ENCODE measurements around the gene LIME1.
"Not testable (repeated sequence)": the region's sequence is repeated elsewhere in the genome, so short reads cannot be mapped to it uniquely, and the experiment has no call there.

Gene LIME1

DNA sequence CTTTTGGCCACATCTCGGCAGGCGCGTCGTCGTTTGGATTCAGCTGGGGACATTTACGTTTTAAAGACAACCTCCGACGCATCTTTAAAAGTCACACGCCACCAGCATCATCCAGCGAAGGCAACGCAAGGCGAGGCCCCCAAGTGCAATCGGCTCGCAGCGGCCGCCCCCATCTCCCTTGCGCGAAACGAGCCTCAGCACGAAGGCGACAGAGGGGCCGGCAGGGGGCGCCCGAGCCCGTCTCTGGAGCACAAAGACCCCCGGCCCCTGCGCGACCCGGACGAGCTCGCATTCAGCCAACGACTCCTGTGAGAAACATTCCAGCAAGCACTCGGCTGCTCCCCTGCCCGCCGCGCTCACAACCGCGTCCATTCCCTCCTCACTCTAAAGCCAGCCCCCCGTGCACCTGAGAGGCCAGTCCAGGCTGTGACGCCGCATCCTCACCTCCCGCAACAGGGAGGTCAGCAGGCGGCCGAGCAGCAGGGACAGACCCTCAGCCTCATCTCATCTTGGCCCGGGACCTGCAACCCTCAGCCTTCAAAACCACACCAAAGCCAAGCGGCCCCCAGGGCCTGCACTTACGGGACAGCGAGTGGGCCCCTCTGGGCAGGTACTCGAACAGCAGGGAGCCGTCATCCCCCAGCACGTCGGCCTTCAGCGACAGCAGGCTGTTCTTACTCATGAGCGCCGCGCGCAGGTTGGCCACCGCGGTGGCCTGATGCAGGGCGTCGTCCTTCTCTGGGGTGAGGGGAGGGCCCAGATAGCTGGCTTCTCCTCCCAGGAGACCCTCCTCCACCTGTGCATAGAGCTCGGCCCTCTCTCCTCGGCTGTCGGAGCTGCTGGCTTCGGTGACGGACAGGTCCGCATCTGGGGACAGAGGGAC lies 38.9 kb downstream of the LIME1 start:
- no peak for DNase-seq

DNA sequence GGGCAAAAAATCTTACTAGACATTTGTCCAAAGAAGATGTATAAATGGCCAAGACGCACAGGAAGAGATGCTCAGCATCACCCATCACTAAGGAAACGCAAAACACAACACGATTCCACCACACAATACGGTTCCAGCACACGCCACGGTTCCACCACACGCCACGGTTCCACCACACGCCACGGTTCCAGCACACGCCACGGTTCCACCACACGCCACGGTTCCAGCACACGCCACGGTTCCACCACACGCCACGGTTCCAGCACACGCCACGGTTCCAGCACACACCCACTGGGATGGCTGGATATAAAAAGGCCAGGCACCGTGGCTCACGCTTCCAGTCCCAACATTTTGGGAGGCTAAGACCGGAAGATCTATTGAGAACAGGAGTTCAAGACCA lies 40.4 kb downstream of the LIME1 start:
- not testable (repeated sequence) for DNase-seq

GRCh38 chr20:63777614-63778013 lies 41.1 kb downstream of the LIME1 start:
- no peak for DNase-seq

DNA sequence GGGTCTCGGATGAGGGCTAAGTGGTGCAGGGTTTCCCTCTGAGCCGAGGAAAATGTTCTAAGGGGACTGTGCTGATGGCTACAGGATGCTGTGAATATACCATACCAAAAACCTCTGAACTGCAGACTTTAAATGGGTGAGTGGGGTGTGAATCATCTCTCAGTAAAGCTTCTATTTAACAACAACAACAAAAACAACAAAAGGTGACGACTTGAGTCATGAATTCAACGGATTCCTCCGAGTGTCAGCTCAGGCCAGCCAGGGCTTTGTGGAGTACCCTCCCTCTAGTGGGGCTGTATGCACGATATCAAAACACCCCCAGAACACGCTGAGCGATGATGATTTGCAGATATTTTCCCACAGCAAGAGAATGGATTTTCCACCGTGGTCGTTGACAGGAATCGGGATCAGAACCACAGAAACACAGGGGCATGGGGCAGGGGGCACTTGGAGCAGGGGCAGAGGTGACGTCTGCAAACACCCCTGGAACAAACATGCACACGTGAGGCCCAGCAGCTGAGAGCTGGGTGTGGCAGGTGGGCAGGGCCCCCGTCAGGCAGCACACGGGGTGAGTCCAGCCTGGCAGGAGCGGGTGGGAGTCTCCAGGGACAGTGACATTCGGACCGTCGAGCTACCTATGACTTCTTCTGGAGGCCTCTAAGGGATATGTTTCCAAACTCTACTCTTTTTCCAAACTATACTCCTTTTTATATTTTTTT lies 41.7 kb downstream of the LIME1 start:
- no peak for DNase-seq

DNA sequence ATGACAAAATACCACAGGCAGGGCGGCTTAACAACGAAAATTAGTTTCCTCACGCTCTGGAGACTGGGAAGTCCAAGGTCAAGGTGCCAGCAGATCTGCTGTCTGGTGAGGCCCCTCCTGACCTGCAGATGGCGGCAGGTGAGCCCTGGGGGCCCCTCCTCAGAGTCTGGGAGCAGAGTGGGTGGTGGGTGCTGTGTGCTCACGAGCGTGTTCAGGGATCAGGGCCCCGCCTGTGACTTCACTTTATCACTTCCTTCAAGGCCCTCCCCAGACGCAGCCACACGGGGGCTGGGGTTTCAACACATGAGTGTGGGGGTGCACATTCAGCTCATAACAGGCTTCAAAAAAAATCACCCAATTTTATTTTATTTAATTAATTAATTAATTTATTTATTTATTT lies 42.4 kb downstream of the LIME1 start:
- DNase-seq, result no peak

- DNase-seq, result no peak
Observed at GRCh38 chr20:63781181-63781580, 44.7 kb downstream of the LIME1 start.

GRCh38 chr20:63782051-63782471 lies 45.6 kb downstream of the LIME1 start:
- DNase-seq, result no peak

DNA sequence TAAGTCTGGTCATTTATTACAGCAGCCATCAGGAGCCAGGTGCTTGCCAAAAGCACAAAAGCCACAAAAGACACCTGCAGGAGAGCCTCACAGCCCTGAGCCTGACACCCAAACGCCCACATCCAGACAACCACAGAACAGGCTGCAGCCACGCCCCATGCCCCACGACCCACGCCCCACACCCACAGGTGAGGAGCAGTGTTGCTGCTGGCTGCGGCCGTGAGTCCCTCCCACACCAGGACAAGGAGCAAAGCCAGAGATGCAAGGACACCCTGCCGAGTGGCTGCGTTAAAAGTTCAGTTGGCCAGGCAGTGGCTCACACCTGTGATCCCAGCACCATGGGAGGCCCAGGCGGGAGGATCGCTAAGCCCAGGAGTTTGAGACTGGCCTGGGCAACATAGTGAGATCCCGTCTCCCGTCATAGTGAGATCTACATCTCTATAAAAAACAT lies 46.1 kb downstream of the LIME1 start:
- DNase-seq, result no peak

GRCh38 chr20:63783970-63784369 lies 47.5 kb downstream of the LIME1 start:
- DNase-seq, result no peak

- DNase-seq, result no peak
Observed at GRCh38 chr20:63785691-63786131, 49.2 kb downstream of the LIME1 start.

DNA sequence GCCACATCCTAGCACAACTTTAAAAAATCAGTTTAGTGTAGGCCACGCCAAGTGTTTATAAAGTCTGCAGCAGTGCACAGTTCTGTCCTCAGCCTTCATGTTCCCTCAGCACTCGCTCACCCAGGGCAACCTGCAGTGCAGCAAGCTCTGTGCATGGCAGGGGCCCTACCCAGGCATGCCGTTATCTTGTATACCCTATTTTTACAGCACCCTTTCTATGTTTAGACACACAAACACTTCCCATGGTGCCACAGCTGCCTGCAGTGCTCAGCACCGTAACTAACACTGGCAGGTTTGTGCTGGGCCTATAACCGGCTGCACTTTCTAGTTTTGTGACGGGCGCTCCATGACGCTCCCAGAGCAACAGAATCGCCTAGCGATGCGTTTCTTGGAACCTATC lies 50.8 kb downstream of the LIME1 start:
- DNase-seq, result no peak

- no peak for DNase-seq
Observed at GRCh38 chr20:63787749-63788148, 51.3 kb downstream of the LIME1 start.
